GM19452 (cell line): Measurements from ENCODE around the gene GNL3.

Experiments used
- ATAC-seq: cut with Tn5 transposase; IDR thresholded peaks from one replicate; pipeline ENCODE4 v1.9.1; 2021; ENCODE audit not compliant: unreplicated experiment

The GNL3 gene

GRCh38 chr3:52688266-52688665 is 2.4 kb downstream of the GNL3 start:
- ATAC-seq, result no peak

DNA sequence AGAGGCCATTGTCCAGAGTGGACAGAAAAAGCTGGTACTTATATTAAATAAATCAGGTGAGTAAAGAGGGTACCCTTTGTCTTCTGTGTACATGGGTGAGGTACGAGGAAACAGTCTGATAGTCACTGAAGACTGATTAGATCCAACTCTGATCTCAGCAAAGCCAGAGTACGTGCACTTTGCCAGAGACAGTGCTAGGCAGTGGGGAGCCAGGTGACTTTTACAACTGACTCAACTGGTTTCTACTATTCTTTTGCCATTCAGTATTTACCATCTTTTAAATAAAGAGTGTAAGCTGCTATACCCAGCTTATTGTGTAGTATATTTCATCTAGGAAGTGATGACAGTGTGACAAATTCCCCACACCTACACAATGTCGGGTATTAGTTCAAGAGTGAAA is 3.3 kb downstream of the GNL3 start:
- no peak for ATAC-seq

- ATAC-seq, result no peak
Measured at GRCh38 chr3:52690560-52690959, 4.7 kb downstream of the GNL3 start.

DNA sequence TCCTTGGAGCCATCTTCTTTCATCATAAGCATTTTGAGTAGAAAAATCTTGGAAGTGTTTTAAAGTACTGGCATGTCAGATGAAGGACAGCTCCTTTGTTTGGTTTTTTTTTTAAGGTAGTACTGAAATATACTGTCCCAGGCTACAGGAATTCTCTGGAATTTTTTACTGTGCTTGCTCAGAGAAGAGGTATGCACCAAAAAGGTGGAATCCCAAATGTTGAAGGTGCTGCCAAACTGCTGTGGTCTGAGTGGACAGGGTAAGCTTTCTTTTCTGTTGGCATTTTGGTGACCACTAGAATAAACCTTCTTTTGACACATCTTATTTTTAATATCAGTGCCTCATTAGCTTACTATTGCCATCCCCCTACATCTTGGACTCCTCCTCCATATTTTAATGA is 7.2 kb downstream of the GNL3 start:
- no peak for ATAC-seq

GRCh38 chr3:52694528-52695189 is 8.8 kb downstream of the GNL3 start:
- ATAC-seq, result no peak

DNA sequence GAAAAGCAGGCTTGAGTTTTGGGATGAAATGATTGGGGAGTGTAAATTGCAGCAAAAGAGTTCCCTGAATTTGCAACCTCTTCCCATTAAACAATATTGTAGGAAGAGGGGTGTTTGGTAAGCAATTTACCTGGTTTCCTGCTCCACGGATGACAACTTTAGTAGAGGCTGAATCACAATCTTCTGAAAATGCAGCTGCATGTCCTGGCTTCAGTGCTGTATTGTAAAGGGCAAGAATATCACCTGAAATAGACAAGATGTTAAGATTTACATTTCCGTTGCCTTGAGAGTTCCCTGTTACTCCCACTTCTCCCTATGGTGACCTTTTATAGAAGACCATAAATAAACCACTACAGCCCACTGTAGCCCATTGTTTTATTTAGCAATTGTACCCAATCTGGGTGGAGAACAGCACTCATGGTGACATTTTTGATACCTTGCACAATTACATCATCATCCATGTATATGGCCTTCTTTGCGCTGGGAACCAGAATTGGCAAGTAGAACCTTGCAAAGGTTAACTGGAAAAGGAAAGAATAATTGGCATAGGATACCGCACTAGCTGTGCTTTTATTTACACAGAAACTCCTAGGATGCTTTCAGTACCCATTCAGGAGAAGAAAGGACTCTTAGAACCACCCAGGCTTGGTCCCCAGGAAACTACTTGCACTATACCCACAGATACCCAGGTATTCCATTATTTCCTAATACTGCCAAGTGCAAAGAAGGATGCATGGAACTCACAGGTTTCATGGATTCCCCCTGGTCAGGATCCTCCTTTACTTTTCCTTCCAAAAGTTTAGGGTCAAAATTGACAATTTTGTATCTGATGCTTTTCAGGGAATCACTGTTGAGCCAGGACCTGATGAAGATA is 10.2 kb downstream of the GNL3 start:
- ATAC-seq, result no peak

GRCh38 chr3:52696830-52697631 is 11.2 kb downstream of the GNL3 start:
- no peak for ATAC-seq

- ATAC-seq, result no peak
Measured at GRCh38 chr3:52697632-52697965, 11.8 kb downstream of the GNL3 start.

DNA sequence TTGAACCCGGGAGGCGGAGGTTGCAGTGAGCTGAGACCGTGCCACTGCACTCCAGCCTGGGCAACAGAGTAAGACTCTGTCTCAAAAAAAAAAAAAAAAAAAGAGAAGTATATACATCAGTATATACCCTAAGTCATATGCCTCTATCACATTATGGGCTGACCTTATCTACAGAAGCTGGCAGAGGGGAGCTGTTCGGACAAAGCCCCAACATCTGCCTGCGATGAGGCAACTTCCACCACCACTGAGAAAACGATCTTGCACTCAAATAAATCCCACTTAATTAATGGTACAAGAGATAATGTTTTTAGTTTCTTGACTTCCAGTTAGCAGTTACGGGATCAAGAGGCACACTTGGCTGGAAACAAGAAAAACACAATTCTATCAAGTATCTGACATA is 17.5 kb downstream of the GNL3 start:
- no peak for ATAC-seq

- no peak for ATAC-seq
Measured at GRCh38 chr3:52704611-52705437, 19.0 kb downstream of the GNL3 start.

- peak; percentile 39 for ATAC-seq
Measured at GRCh38 chr3:52705438-52705687, 19.5 kb downstream of the GNL3 start.

DNA sequence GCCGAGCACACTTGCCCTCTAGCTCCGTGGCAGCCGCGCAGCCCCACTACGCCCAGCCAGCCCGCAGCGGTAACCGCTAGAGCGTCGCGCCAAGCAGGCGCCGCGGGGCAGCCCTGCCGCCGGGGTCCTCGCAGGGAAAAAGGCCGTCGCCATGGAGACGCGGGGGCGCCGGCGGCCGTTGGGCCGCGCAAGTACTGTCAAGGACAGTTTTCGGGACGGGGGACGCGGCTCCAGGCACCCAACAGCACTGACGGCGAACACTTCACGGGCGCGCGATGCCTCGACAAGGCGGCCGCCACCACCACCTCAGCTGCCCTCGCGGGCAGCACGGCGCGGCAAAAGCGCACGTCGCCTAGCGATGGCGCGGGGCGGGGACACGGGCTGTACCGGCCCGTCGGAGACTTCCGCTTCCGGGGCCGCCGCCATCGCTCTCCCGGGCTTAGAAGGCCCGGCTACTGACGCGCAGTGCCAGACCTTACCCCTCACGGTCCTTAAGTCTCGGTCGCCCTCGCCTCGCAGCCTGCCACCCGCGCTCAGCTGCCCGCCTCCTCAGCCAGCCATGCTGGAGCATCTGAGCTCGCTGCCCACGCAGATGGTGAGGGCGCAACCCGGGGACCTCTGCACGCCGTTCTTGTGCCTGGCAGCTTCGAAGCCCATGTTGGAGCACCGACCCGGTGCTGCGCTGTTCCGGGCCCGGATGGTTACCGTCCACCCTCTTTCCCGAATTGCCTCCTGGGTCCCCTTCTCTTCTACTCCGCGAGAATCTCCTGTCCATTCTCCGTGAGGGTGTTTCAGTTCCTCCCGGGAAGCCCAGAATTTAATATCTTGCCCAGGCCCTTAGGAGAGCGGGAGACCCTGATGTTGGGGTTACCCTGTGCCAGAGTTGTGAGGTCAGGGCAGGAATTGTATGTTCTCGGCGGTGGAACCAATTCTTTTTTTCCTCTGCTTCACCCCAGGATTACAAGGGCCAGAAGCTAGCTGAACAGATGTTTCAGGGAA is 20.2 kb downstream of the GNL3 start, which contains the start of the genes GLT8D1 and SPCS1:
Gene GLT8D1 (minus strand): TSS at position 104 of the 999 bp plus-strand sequence. CDS start 5,331 bp downstream, outside the sequence.
Gene SPCS1 (plus strand): TSS at position 419 of the 999 bp plus-strand sequence. CDS start 141 bp downstream, at position 560.
- ATAC-seq, result peak; percentile 84

GRCh38 chr3:52707585-52707984 is 21.8 kb downstream of the GNL3 start:
- no peak for ATAC-seq

DNA sequence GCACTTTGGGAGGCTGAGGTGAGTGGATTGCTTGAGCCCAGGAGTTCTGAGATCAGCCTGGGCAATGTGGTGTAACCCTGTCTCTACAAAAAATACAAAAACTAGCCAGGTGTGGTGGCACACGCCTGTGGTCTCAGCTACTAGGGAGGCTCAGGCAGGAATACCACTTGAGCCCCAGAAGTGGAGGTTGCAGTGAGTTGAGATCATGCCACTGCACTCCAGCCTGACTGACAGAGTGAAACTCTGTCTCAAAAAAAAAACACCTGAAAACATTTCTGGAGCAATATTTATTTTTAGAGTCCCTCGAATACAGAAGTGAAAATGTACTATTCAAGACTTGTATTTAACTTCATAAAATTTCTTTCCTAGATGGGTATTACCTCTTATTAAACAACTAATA is 24.7 kb downstream of the GNL3 start:
- no peak for ATAC-seq

DNA sequence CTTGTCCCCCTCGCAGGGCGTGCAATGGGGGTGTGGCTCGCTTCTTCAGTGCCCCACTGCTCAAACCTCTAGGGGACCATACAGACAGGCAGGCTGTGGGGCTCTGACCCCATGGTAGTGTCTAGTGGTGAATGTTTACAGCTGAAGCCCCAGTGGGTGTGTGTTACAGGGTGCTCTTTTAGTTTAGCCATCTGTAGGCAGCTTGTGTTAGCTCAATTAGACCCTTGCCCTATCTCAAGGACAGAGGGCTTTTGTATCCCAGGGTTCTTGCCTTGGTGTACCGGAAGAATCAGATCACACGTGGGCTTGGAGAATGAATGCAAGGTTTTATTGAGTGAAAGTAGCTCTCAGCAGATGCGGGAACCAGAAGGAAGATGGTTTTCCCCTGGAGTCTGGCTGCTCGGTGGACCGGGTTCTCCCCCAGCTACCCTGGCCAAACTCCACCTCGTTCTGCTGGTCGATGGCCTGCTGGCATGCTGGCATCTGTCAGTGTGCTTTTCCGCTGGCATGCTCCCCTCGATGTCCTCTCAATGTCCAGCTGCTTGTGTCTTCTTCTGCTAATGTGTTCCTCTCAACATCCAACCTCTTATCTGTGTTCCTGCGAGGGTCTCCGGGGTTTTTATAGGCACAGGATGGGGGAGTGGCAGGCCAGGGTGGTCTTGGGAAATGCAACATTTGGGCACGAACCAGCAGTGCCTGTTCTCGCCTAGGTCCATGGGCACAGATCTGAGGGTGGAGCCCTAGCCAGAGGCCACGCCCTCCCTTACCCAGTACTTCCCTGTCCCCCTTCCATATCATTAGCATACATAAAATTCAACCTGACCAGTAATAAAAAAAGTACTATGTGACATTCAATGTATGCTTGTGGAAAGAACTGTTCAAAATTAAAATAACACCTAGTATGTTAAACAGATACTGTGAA is 26.7 kb downstream of the GNL3 start:
- ATAC-seq, result no peak

DNA sequence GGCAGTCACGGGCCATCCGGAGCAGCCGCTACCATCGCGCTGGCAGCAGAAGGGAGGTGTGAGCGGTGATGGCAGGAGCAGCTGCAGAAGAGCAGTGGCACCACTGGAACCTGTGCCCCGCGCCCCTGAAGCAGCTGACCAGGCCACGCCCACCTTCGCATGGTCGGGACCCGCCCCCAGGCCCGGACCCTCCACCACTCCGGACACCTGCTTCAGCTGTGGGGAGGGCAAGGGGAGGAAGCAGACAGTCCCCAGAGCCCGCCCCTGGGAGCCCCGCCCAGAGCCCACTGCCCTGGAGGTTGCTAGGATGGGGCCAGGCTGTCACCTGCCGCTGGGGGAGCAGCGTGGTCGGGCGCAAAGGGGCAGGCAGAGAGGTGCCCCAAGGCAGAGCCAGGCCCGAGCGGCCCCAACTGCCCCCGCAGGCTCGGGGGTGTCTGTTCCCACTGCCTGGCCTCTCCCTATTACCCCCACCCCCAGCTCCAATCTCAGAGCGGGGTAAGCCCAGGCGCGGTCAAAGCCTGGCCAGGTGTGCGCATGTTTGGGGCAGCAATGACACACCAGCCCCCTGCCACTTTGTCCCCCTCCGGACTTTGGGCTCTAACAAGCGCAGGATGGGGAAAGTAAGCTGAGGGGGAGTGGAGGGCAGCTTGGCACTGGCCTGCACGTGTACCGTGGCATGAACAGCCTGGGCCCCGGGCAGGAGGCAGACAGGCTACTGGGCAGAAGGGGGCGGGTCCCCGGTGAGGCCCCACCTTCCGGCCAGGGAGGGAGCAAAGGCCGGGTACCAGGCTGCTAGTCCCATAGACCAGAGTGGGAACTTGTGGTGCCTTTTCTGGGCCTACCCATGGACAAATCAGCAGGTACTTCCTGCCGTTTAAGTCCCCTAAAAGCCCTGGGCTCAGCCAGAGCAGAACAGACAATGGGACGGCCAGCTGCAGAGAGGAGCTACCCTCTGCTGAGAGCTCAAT is 28.8 kb downstream of the GNL3 start:
- ATAC-seq, result no peak

DNA sequence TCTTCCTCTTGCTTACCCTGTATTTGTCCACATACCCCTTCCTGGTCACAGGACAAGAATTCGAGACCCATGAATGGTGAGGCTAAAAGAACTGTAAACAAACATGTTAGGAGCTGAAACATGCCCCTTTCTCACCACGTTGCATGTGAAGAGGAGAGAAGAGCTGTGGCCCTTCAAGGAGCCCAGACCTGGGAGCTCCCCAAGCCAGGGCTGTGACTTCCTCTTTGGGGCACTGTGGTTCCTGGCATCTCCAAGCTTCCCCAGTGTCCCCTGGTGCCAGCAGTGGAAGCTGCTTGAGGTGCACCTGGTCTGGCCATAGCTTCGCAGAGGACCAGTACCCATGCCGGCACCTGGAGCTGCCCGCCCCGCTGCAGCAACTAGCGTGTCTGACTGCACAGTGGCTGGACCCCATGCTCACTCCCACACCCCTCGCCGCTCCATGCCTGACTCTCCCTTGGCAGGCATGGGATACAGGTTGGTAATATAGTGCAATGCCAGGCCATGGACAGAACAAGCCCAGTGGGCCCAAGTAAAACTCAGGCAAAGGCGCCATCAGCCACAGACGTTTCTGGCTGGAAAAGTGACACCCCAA is 30.0 kb downstream of the GNL3 start:
- ATAC-seq, result no peak
